Smooth muscle cell (in vitro differentiated cells): ENCODE results near the gene KRTAP19-2. TPM values are rescaled to one million over a fixed set of nuclear protein-coding genes. Genes with fewer than 3 reads are reported as not detected.
"Not testable (repeated sequence)": the region's sequence is repeated elsewhere in the genome, so short reads cannot be mapped to it uniquely, and the experiment has no call there.

ENCODE experiments used
- DNase-seq: peaks from one replicate; lab custom pipeline; 2025; ENCODE audit not compliant: unreplicated experiment; lab: John Stamatoyannopoulos, UW
- H2AFZ ChIP-seq: fragments of 200-600 bp; sonication (generic); 2 replicates; pipeline ENCODE4 v1.6.0; 2016; ENCODE audit warnings: antibody characterized with exemption, low read depth, mild to moderate bottlenecking
- H3F3A ChIP-seq: fragments of 200-600 bp; sonication (generic); 2 replicates; pipeline ENCODE4 v1.6.0; 2017; ENCODE audit warnings: antibody characterized with exemption, low read depth
- H3K27ac ChIP-seq: fragments of 200-600 bp; sonication (generic); 2 replicates; pipeline ENCODE4 v1.5.1; 2016; ENCODE audit warnings: low read depth, mild to moderate bottlenecking
- H3K27me3 ChIP-seq: fragments of 200-600 bp; sonication (generic); 2 replicates; pipeline ENCODE4 v1.6.1; 2016; ENCODE audit warnings: low read depth, mild to moderate bottlenecking
- H3K36me3 ChIP-seq: fragments of 200-600 bp; sonication (generic); 2 replicates; pipeline ENCODE4 v1.5.1; 2016; ENCODE audit warnings: low read depth
- H3K4me1 ChIP-seq: fragments of 200-600 bp; sonication (generic); 2 replicates; pipeline ENCODE4 v1.5.1; 2016; ENCODE audit warnings: low read depth
- H3K4me2 ChIP-seq: fragments of 200-600 bp; sonication (generic); 2 replicates; pipeline ENCODE4 v1.6.0; 2016; ENCODE audit warnings: mild to moderate bottlenecking
- H3K4me3 ChIP-seq: fragments of 200-600 bp; sonication (generic); 2 replicates; pipeline ENCODE4 v1.5.1; 2016; ENCODE audit warnings: mild to moderate bottlenecking
- H3K79me2 ChIP-seq: fragments of 200-600 bp; sonication (generic); 2 replicates; pipeline ENCODE4 v1.6.0; 2016; ENCODE audit warnings: low read depth, mild to moderate bottlenecking
- H3K9ac ChIP-seq: fragments of 200-600 bp; sonication (generic); 2 replicates; pipeline ENCODE4 v1.6.0; 2016; ENCODE audit warnings: low read depth
- H3K9me3 ChIP-seq: fragments of 200-600 bp; sonication (generic); replicated peaks from 2 replicates; pipeline ENCODE4 v1.5.1; 2016; ENCODE audit warnings: low read depth
- H4K20me1 ChIP-seq: fragments of 200-600 bp; sonication (generic); 2 replicates; pipeline ENCODE4 v1.6.0; 2016; ENCODE audit warnings: low read depth
- CTCF ChIP-seq: fragments of 200-600 bp; sonication (generic); IDR thresholded peaks from 2 replicates; pipeline ENCODE4 v1.5.1; 2017; ENCODE audit warnings: borderline replicate concordance, mild to moderate bottlenecking, antibody characterized with exemption; ENCODE audit not compliant: insufficient read depth, poor library complexity, severe bottlenecking
- WGBS: methylation state at CpG from one replicate; pipeline ENCODE4 v1.1.7; 2016; ENCODE audit warnings: low lambda C conversion rate; 5-methylcytosine and 5-hydroxymethylcytosine counted together
- polyA plus RNA-seq: library from polyadenylated mRNA; unstranded; fragments of >200 nt; fragmentation: Nextera tagmentation; extraction: Ambion mirVana; gene quantifications from 2 replicates; pipeline ENCODE4 v1.2.1, GENCODE V29; 2016
- total RNA-seq: library from RNA; depleted of rRNA; stranded (reverse); fragments of >200 nt; gene quantifications from 2 replicates; pipeline ENCODE4 v1.2.3, GENCODE V29; 2014

KRTAP19-2 gene
- total and polyA plus RNA-seq, 2 experiments from 2014 or later, result not detected

- H3K36me3 ChIP-seq, H3K4me1 ChIP-seq, H3K4me3 ChIP-seq, H3K9ac ChIP-seq, H3K27me3 ChIP-seq, H3K27ac ChIP-seq, H3F3A ChIP-seq, H3K79me2 ChIP-seq, H3K4me2 ChIP-seq, H2AFZ ChIP-seq, H4K20me1 ChIP-seq, DNase-seq, H3K9me3 ChIP-seq: not testable (repeated sequence)
- TF ChIP-seq CTCF, result peak; percentile 28
- WGBS, result 23% methylated on average over 4 of the region's 4 CpGs
Measured at GRCh38 chr21:30505621-30506205, 18.5 kb upstream of the KRTAP19-2 start.

GRCh38 chr21:30502041-30502440 is 14.8 kb upstream of the KRTAP19-2 start, which contains the start of gene KRTAP19-5:
Gene KRTAP19-5, minus strand, starts transcription at chr21:30502141. Its CDS starts 51 bp downstream, at chr21:30502090.
- Histone ChIP-seq H3K9me3 (no peaks in the 10 kb centered on the region), H3K9ac (no peak within 1 kb of the TSS), H2AFZ (no peak within 1 kb of the TSS), H3K36me3 (no peaks in the 10 kb centered on the region), H3K79me2 (no peaks in the 10 kb centered on the region), H4K20me1 (no peaks in the 10 kb centered on the region), H3K4me2 (no peak within 1 kb of the TSS), H3K4me3 (no peak within 1 kb of the TSS), H3K4me1 (no peaks in the 10 kb centered on the region), H3F3A (no peaks in the 10 kb centered on the region), H3K27ac (no peak within 1 kb of the TSS), H3K27me3 (no peaks in the 10 kb centered on the region)
- no peak for DNase-seq
- 88% methylated on average over 6 of the region's 6 CpGs for WGBS
- TF ChIP-seq CTCF, result no peak

GRCh38 chr21:30497065-30497464 is 9.8 kb upstream of the KRTAP19-2 start, which contains the start of gene KRTAP19-4:
Gene KRTAP19-4, minus strand, starts transcription at chr21:30497165. Its CDS starts 55 bp downstream, at chr21:30497110.
- H3F3A ChIP-seq, result no peaks in the 10 kb centered on the region
- H3K79me2 ChIP-seq, result no peaks in the 10 kb centered on the region
- H3K27ac ChIP-seq, result no peak within 1 kb of the TSS
- DNase-seq, result no peak
- 81% methylated on average over 4 of the region's 4 CpGs for WGBS
- no peak within 1 kb of the TSS for H3K9ac ChIP-seq
- no peaks in the 10 kb centered on the region for H4K20me1 ChIP-seq
- no peaks in the 10 kb centered on the region for H3K36me3 ChIP-seq
- H3K4me1 ChIP-seq, result no peaks in the 10 kb centered on the region
- H3K4me3 ChIP-seq, result no peak within 1 kb of the TSS
- H3K4me2 ChIP-seq, result no peak within 1 kb of the TSS
- H3K27me3 ChIP-seq, result no peaks in the 10 kb centered on the region
- H3K9me3 ChIP-seq, result no peaks in the 10 kb centered on the region
- TF ChIP-seq CTCF, result no peak
- H2AFZ ChIP-seq, result no peak within 1 kb of the TSS

GRCh38 chr21:30491963-30492428 is 4.8 kb upstream of the KRTAP19-2 start, which contains the start of gene KRTAP19-3:
Gene KRTAP19-3, minus strand, starts transcription at chr21:30492013. Its CDS starts 56 bp downstream, at chr21:30491957.
- WGBS, result 77% methylated on average over 2 of the region's 2 CpGs
- no peak within 1 kb of the TSS for H3K27ac ChIP-seq
- no peak within 1 kb of the TSS for H3K4me2 ChIP-seq
- no peaks in the 10 kb centered on the region for H3K27me3 ChIP-seq
- H3F3A ChIP-seq, result no peaks in the 10 kb centered on the region
- no peaks in the 10 kb centered on the region for H4K20me1 ChIP-seq
- no peak within 1 kb of the TSS for H2AFZ ChIP-seq
- no peaks in the 10 kb centered on the region for H3K79me2 ChIP-seq
- no peak for TF ChIP-seq CTCF
- no peaks in the 10 kb centered on the region for H3K36me3 ChIP-seq
- no peak for DNase-seq
- no peaks in the 10 kb centered on the region for H3K4me1 ChIP-seq
- no peak within 1 kb of the TSS for H3K4me3 ChIP-seq
- H3K9ac ChIP-seq, result no peak within 1 kb of the TSS
- no peaks in the 10 kb centered on the region for H3K9me3 ChIP-seq
